K562 (cell line): ENCODE measurements around the gene GPR142. TPM values are rescaled to one million over a fixed set of nuclear protein-coding genes. Genes with fewer than 3 reads are reported as not detected.

Experiments
- ATAC-seq: fragments of 200-7000 bp; cut with Tn5 transposase; 3 replicates; pipeline ENCODE4 v1.9.1; 2020; ENCODE audit warnings: moderate library complexity
- BruUV-seq: library from RNA; stranded (reverse); fragments of 400-500 nt; replicated peaks from 2 replicates; lab custom pipeline; 2021; lab: Mats Ljungman, UMichigan
- CTCF ChIA-PET: fragments of 300-600 bp; formaldehyde crosslinking; extraction: SDS; loops from one replicate; lab custom pipeline; 2021; ENCODE audit warnings: low intra/inter-chr PET ratio; lab: Yijun Ruan, JAX
- POLR2A ChIA-PET: fragments of 300-600, 350-650 bp; sonication (Branson Sonifier 250); formaldehyde crosslinking; extraction: SDS; loops from one replicate; lab custom pipeline; 2021; ENCODE audit warnings: antibody characterized with exemption, inconsistent platforms; lab: Yijun Ruan, JAX
- DNase-seq, 4 experiments: peaks; one replicate each; pipeline versions ENCODE4 v3.0.0 to v3.0.0-alpha.2; 2011 to 2018; ENCODE audit warnings: low spot score in 3 of 4, mixed read lengths in 3 of 4; ENCODE audit errors: extremely low read depth in 1 of 4
- FAIRE-seq: peaks from 2 replicates; lab custom pipeline; 2011; peaks lifted over from hg19 to GRCh38; lab: Jason Lieb, UNC
- H2AFZ ChIP-seq: 2 replicates; pipeline ENCODE4 v1.6.0; 2011; ENCODE audit warnings: low read depth, low read length, control low read depth, inconsistent platforms
- H3K27ac ChIP-seq: fragments of 200-600 bp; 3 replicates; pipeline ENCODE4 v1.8.0; 2011; ENCODE audit warnings: low read depth, mild to moderate bottlenecking, control low read depth, inconsistent platforms, low read length, moderate library complexity, mixed read lengths; ENCODE audit errors: extremely low read depth
- H3K27me3 ChIP-seq, 2 experiments: fragments of 300-600 bp in 1 of 2; 2 replicates in 1 of 2; 3 replicates in 1 of 2; pipeline versions ENCODE4 v1.6.0 to v1.8.0; 2011; ENCODE audit warnings: inconsistent platforms in 2 of 2, low read length in 2 of 2, mild to moderate bottlenecking in 1 of 2, mixed read lengths in 1 of 2, moderate library complexity in 1 of 2; ENCODE audit not compliant: control insufficient read depth in 2 of 2, insufficient read depth in 2 of 2
- H3K36me3 ChIP-seq: fragments of 300-600 bp; 3 replicates; pipeline ENCODE4 v1.8.0; 2011; ENCODE audit warnings: mild to moderate bottlenecking, low read length, inconsistent platforms; ENCODE audit not compliant: control insufficient read depth, insufficient read depth
- H3K4me1 ChIP-seq, 2 experiments: fragments of 200-600 bp in 1 of 2; replicated peaks in 1 of 2; 2 replicates in 1 of 2; 3 replicates in 1 of 2; pipeline versions ENCODE4 v1.5.1 to v1.8.0; 2011; ENCODE audit warnings: inconsistent platforms in 2 of 2, low read length in 2 of 2, mild to moderate bottlenecking in 1 of 2, mixed read lengths in 1 of 2, moderate library complexity in 1 of 2; ENCODE audit not compliant: control insufficient read depth in 2 of 2, insufficient read depth in 2 of 2
- H3K4me2 ChIP-seq: 2 replicates; pipeline ENCODE4 v1.6.1; 2011; ENCODE audit warnings: low read length, control low read depth, inconsistent platforms, mixed read lengths; ENCODE audit not compliant: insufficient read depth
- H3K4me3 ChIP-seq: fragments of 200-600 bp; sonication (generic), shearing (Covaris generic); 2 replicates; pipeline ENCODE4 v1.5.1; 2016; ENCODE audit warnings: control low read depth, inconsistent platforms
- H3K79me2 ChIP-seq: fragments of 200-600 bp; 3 replicates; pipeline ENCODE4 v1.8.0; 2011; ENCODE audit warnings: low read length, inconsistent platforms; ENCODE audit not compliant: control insufficient read depth, insufficient read depth
- H3K9ac ChIP-seq, 2 experiments: 2 replicates each; pipeline versions ENCODE4 v1.6.0 to v1.6.1; 2011; ENCODE audit warnings: low read depth in 2 of 2, low read length in 2 of 2, control low read depth in 1 of 2, inconsistent platforms in 1 of 2, mild to moderate bottlenecking in 1 of 2, mixed read lengths in 1 of 2; ENCODE audit not compliant: insufficient read depth in 1 of 2
- H3K9me1 ChIP-seq: one replicate; pipeline ENCODE4 v1.6.0; 2011; ENCODE audit warnings: inconsistent platforms, mild to moderate bottlenecking, low read length, moderate library complexity; ENCODE audit not compliant: control insufficient read depth, insufficient read depth
- H3K9me3 ChIP-seq: replicated peaks from 2 replicates; pipeline ENCODE4 v1.5.1; 2011; ENCODE audit warnings: low read depth, low read length, inconsistent platforms; ENCODE audit not compliant: control insufficient read depth, insufficient read depth
- H4K20me1 ChIP-seq: replicated peaks from 2 replicates; pipeline ENCODE4 v1.6.1; 2011; ENCODE audit warnings: low read length, inconsistent platforms, mixed read lengths; ENCODE audit not compliant: control insufficient read depth, insufficient read depth
- LARP7 ChIP-seq: fragments of 450-650 bp; IDR thresholded peaks from 2 replicates; pipeline ENCODE4 v1.6.1; 2016
- MYC ChIP-seq, 2 experiments: fragments of 250-450 bp in 1 of 2; sonication (Bioruptor Pico) in 1 of 2; IDR thresholded peaks; 2 replicates each; pipeline versions ENCODE4 v1.5.1 to v1.6.1; 2012 to 2021; ENCODE audit warnings: low read depth in 2 of 2, borderline replicate concordance in 1 of 2, improper control_type of control experiment in 1 of 2, low read length in 1 of 2, mild to moderate bottlenecking in 1 of 2, moderate library complexity in 1 of 2
- TSC22D4 ChIP-seq: fragments of 450-650 bp; IDR thresholded peaks from 2 replicates; pipeline ENCODE4 v1.6.1; 2016; ENCODE audit warnings: missing genetic modification characterization, missing biosample characterization, control low read depth
- ZNF263 ChIP-seq: sonication (generic); formaldehyde crosslinking; IDR thresholded peaks from 2 replicates; pipeline ENCODE4 v1.8.0; 2022; ENCODE audit warnings: mild to moderate bottlenecking, missing genetic modification reagents, borderline replicate concordance
- ZNF444 ChIP-seq: fragments of 250-450 bp; sonication (Bioruptor Pico); IDR thresholded peaks from 2 replicates; pipeline ENCODE4 v1.4.0; 2020; ENCODE audit warnings: mild to moderate bottlenecking, moderate library complexity
- WGBS: fragments of 100-300 bp; shearing (Covaris generic); methylation state at CpG from one replicate; pipeline ENCODE4 v1.1.6; 2016; ENCODE audit warnings: low coverage, mixed read lengths; ENCODE audit not compliant: insufficient coverage; ENCODE audit errors: missing lambda C conversion rate; 5-methylcytosine and 5-hydroxymethylcytosine counted together
- in situ Hi-C: fragments of 300-500 bp; cut with MboI; formaldehyde crosslinking; loops from 4 replicates; pipeline ENCODE4 v1.15.0; 2018; ENCODE audit warnings: inconsistent platforms, mixed read lengths
- intact Hi-C: fragments of 100-400 bp; cut with micrococcal nuclease; formaldehyde crosslinking; loops from 2 replicates; pipeline ENCODE4 v1.14.2; 2022
- polyA plus RNA-seq, 8 experiments: library from polyadenylated mRNA; depleted of rRNA in 4 of 8; stranded (reverse) in 5 of 8; unstranded in 3 of 8; fragments of >200 nt; fragmentation: Nextera tagmentation in 2 of 8; fragmentation: Illumina TruSeq in 1 of 8; extraction: Ambion mirVana in 2 of 8; extraction: Trizol in 1 of 8; gene quantifications; 2 replicates each; pipeline versions ENCODE4 v1.2.1 to v1.2.3, GENCODE V29; 2011 to 2014; ENCODE audit warnings: inconsistent platforms in 1 of 8, missing spikeins in 1 of 8
- total RNA-seq, 7 experiments: library from RNA; depleted of rRNA in 6 of 7; stranded (reverse); fragments of >200 nt in 6 of 7; fragmentation: Illumina TruSeq in 2 of 7; extraction: Trizol in 2 of 7; gene quantifications; 2 replicates each; pipeline versions ENCODE4 v1.2.1 to v1.2.3, GENCODE V29; 2011 to 2021; ENCODE audit warnings: low replicate concordance in 1 of 7

Gene GPR142
- total and polyA plus RNA-seq, 9 of the 15 experiments (the other 6 are each of a cell fraction or from before 2014, with no cell fraction given), result not detected

DNA sequence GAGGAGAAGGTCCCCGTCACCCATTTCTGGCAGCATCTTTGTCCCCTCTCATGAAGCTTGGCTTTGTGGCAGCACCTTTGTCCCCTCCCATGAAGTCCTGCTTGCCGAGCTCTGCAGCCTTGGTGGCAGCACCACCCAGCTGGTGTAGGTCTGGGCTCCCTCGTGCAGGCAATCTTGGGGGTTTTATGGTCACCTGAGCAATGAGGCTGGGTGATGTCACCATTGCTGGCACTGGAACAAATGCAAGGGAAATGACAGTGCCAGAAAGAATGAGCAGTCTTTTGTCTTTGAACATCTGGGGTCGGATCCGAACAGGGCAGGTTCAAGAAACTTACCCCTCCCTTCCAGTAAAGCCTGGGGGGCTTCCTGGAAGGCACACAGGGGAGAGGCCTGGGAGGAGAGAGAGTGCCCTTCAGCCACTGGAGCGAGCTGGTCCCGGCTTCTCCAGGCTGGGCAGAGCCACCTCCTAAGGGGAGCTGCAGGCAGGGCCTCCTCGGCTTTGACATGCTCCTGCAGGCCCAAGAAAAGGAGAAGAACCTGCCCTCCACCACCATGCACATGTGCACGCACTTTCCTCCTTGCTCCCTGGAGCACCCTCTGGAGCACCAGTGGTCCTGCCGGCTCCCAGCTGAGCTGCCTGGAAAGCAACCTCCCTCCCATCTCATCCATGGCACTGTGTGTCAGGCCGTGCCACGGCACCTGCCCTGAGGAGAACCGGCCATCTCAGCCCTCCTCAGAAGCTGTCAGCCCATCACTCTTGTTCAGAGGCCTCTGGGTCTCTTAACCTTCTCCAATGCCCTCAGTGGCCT, 21.7 kb upstream of the GPR142 start:
- in situ Hi-C loops (loop anchor here (5.0 kb wide), 1 partner anchor 43 kb away; no protein-coding TSS in a partner anchor), intact Hi-C loops (no loop called here)
- no peak for FAIRE-seq
- no peak overlapping the region for H3K4me3 ChIP-seq
- ATAC-seq, result no peak
- no peak overlapping the region for H3K4me2 ChIP-seq
- H3K4me1 ChIP-seq, result peaks cover 0 to 20% of the 10 kb centered on the region in 2 experiments; a peak in 2 of 5 replicates
- TF ChIP-seq ZNF263 (peak; percentile 87), LARP7 (no peak)
- H2AFZ ChIP-seq, result no peak overlapping the region
- H3K36me3 ChIP-seq, result no peaks in the 10 kb centered on the region
- DNase-seq, result no peak
- peaks cover 45 to 82% of the 10 kb centered on the region in 2 experiments for H3K27me3 ChIP-seq
- H3K79me2 ChIP-seq, result no peaks in the 10 kb centered on the region
- no peak overlapping the region for H3K9ac ChIP-seq
- H3K27ac ChIP-seq, result no peak overlapping the region
- no peaks in the 10 kb centered on the region for H3K9me3 ChIP-seq
- WGBS, result 2% methylated on average over 13 of the region's 13 CpGs
- ChIA-PET CTCF (no interaction called here), POLR2A (interaction anchor here (0.6 to 2.2 kb wide), 3 partner anchors 7 to 67 kb away, joined by 3 to 8 read pairs (median 3); no protein-coding TSS in a partner anchor)
- peaks cover 23% of the 10 kb centered on the region for H4K20me1 ChIP-seq
- no peaks in the 10 kb centered on the region for H3K9me1 ChIP-seq
- no TSS peak for BruUV-seq

DNA sequence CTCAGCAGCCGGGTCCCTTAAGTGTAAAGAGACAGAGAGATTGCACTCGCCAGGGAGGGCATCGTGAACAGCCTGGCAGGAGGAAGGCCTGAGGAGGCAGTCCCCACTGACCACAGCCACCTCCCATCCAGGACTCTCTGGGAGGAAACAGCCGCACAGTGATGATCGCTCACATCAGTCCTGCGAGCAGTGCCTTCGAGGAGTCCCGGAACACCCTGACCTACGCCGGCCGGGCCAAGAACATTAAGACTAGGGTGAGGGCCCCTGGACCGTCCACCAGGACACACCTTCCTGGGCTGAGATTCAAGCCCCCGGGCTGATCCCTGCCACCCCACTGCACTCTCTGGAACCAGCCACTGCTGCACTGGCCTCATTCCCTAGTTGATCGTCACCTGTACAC, 19.7 kb upstream of the GPR142 start:
- no peaks in the 10 kb centered on the region for H3K36me3 ChIP-seq
- no peak overlapping the region for H3K9ac ChIP-seq
- ATAC-seq (peak; percentile 13; the same call in 1 of the 3 replicates), FAIRE-seq (no peak), DNase-seq (no peak)
- H3K4me3 ChIP-seq, result no peak overlapping the region
- no peaks in the 10 kb centered on the region for H3K9me3 ChIP-seq
- no TSS peak for BruUV-seq
- 2% methylated on average over 13 of the region's 14 CpGs for WGBS
- H3K27ac ChIP-seq, result no peak overlapping the region
- peaks cover 23% of the 10 kb centered on the region for H4K20me1 ChIP-seq
- no peaks in the 10 kb centered on the region for H3K9me1 ChIP-seq
- no peaks in the 10 kb centered on the region for H3K79me2 ChIP-seq
- H3K4me2 ChIP-seq, result no peak overlapping the region
- intact Hi-C loops (no loop called here), in situ Hi-C loops (loop anchor here (5.0 kb wide), 1 partner anchor 45 kb away; no protein-coding TSS in a partner anchor)
- POLR2A ChIA-PET, result interaction anchor here (2.2 kb wide), 1 partner anchor 9 kb away, joined by 8 read pairs; no protein-coding TSS in a partner anchor
- H3K27me3 ChIP-seq, result peaks cover 53 to 94% of the 10 kb centered on the region in 2 experiments
- H2AFZ ChIP-seq, result no peak overlapping the region
- CTCF ChIA-PET, result no interaction called here
- TF ChIP-seq MYC (IDR thresholded peaks at IDR 0.05; ENCODE audit: low read depth, low read length) (no peak), MYC (CRISPR knock-in tag; IDR thresholded peaks at IDR 0.05; ENCODE audit: borderline replicate concordance, low read depth) (no peak), ZNF444 (CRISPR knock-in tag) (no peak), TSC22D4 (tag) (no peak)
- H3K4me1 ChIP-seq, result peaks cover 0 to 30% of the 10 kb centered on the region in 2 experiments; a peak in 2 of 5 replicates
